GM19395 (cell line): ENCODE data around the gene ZNF836.

ENCODE experiments used
- ATAC-seq: cut with Tn5 transposase; IDR thresholded peaks from one replicate; pipeline ENCODE4 v1.9.1; 2021; ENCODE audit warnings: mild to moderate bottlenecking, moderate library complexity; ENCODE audit not compliant: unreplicated experiment

ZNF836 gene

DNA sequence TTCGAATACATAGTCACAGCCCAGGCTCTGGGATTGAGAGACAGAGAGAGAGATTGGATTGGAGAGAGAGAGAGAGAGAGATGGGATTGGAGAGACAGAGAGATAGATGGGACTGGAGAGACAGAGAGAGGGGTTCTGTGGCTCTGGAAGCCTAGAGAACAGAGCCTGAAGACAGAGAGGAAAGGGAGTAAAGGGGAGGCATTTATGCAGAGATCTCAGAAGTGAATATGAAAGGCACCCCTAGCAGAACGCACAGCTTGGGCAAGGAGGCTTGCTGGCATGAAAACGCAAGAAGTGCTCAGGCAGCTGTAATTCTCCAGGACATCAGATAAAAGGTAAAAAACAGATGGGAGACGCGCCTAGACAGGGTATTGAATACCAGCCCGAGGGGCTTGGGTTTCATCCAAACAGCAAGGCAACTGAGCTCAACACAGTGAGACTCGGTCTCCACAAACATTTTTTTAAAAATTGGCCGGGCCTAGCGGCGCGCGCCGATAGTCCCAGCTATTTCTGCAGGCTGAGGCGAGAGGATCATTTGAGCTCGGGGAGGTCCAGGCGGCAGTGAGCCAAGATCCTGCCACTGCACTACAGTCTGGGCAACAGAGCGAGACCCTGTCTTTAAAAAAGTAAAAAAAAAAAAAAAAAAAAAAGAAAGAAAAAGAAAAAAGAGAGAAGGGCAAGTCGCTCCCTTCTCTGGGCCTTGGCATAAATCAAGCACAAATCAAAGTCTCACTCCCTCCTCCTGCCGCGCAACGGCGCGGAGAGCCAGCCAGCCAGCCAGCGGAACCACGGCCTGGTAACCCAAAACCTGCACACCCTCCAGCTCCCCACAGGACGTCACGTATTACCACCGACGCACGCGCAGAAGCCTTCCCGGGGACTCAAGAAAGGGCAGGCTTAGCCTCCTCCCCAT is 17.7 kb upstream of the ZNF836 start:
- peak; percentile 8 for ATAC-seq

DNA sequence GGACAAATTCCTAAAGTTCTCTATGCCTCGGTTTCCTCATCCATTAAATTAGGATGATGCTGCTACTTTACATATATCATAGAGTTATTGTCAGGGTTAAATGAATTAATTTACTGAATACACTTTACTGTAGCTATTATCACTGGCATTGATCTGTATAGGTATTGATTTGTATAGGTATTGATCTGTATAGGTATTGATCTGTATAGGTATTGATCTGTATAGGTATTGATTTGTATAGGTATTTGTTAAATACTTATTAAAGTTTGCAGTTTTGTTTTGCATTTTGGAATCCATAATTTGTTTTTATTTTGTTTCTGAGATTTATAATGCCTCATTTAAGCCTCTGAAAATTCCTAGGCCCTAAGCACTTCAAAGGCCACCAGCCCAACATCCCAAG is 16.0 kb upstream of the ZNF836 start:
- no peak for ATAC-seq

DNA sequence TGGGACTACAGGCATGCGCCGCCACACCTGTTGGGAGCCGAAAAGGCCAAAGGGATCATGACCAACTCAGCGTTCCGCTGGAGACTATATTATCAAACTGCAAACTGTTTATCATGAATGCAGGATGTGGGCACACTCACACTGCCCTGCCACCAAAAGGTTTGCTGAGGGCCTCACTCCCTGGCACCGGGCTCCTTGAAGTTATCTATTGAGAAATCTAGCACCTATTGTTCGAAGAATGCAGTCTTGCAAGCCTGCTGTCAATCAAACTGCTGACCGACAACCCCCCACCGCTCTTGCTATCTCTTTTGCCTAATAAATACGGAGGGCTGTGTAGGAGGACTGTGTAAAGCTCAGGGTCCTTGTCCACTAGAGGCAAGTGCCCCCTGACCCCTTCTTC is 5.2 kb upstream of the ZNF836 start:
- ATAC-seq, result no peak

GRCh38 chr19:52172347-52172746 is 926 bp upstream of the ZNF836 start:
- ATAC-seq, result no peak

GRCh38 chr19:52170863-52171320 is 529 bp downstream of the ZNF836 start:
- peak; percentile 14 for ATAC-seq

DNA sequence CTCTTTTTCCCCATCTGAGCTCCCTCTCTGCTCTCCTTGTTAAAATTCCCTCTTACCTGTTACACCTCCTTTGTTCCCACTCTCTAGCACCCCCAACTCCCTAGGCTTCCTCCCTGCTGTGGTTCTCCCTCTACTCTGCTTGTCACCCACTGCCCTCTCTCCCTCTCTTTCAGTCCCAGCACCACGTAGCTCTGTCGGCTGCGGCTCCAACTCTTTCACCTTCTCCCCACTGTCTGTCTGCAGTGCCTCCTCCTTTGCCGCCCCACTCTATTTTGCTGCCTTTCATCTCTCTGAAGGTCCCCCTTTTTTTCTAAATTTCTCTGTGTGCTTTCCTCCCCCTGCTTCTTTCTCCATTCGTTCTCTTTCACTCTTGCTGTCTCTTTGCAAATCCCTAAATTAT is 1.1 kb downstream of the ZNF836 start:
- ATAC-seq, result no peak

DNA sequence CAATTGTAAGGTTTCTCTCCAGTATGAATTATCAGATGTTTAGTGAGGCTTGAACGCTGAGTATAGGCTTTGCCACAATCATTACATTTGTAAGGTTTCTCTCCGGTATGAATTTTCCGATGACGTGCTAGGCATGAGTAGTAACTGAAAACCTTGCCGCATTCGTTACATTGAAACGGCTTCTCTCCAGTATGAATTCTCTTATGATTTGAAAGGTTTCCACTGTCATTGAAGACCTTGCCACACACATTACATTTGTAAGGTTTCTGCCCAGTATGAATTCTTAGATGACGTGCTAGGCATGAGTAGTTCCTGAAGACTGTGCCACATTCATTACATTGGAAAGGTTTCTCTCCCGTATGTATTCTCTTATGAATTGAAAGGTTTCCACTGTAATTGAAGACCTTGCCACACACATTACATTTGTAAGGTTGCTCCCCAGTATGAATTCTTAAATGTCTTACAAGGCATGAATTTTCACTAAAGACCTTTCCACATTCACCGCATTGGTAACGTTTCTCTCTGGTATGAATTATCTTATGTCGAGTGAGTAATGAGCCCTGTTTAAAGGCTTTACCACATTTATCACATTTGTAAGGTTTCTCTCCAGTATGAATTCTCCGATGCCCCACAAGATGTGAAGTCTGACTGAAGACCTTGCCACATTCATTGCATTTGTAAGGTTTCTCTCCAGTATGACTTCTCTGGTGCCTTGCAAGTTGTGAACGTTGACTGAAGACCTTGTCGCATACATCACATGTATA is 15.6 kb downstream of the ZNF836 start:
- ATAC-seq, result no peak

GRCh38 chr19:52148256-52148655 is 23.2 kb downstream of the ZNF836 start:
- no peak for ATAC-seq

DNA sequence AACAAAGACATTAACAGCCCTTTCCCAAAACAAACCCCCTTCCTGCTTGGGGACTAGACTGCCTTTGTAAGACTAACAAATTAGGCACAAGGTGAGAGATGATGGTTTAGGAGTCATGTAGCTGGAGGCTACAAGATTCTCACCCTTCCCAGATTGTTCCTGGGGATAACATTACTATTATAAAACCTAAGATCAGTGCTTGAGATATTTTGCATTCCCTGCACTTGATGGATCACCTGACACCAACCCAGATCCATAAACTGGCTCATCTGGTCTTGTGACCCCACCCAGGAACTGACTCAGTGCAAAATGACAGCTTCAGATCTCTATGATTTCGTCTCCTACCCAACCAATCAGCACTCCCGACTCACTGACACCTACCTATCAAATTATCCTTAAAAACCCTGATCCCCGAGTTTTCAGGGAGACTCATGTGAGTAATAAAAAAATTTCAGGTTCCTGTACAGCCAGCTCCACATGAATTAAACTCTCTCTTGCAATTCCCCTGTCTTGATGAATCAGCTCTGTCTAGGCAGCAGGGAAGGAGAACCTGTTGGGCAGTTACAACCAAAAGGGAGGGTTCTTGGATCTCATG is 29.3 kb downstream of the ZNF836 start:
- no peak for ATAC-seq

DNA sequence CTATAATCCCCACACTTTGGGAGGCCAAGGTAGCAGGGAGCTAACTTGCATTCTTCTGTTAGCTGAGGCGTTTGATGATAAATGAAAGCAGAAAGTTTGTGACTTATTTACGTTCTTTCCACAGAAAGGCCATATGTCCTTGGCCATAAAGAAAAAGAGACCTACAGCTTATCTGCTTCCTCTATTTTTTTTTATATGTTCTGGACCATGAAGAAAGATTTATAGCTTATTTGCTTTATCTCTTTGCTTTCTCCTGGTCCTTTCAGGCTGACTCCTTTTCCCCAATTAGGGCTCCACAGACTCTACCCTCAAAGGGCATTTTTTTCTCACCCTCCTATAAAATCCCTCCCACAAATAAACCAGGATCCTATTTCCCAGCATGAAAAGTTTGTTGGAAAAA is 30.2 kb downstream of the ZNF836 start:
- no peak for ATAC-seq

GRCh38 chr19:52140032-52140710 is 31.2 kb downstream of the ZNF836 start:
- no peak for ATAC-seq

DNA sequence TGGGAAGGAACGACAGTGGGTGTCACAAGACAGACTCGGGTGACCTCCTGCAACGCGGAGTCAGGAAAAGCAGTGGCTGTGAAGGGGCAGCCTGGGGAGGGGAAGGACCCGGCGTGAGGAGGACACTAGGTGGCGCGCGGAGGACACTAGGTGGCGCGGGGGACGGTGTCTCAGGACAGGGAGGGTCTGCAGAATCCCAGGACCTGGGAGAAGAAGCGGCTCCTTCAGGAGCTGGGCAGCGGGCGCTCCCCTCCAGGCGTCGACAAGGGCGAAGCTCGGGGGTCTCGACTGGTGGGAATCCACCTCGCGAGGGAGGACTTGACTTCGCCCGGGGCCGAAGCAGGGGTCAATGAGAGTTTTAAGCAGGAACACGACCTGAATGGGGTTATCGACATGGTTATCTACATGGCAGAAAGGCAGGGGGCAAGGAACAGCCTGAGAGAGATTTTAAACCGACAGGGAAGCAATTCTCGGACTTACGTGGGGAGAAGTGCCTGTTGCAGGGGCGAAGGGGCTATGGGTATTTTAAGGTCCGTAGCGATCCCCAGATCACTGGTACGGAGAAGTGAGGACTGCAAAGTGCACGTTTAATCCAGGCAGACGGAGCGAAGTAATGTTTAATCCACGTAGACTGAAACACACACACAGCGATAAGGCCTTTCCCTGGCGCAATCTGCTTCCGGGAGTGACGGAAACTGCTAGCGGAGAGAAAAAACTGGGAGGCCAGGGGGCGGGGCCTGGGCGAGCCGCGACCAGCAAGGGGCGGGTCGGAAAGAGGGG is 32.0 kb downstream of the ZNF836 start, which contains the start of gene ZNF616:
Gene ZNF616 (minus strand): TSS at position 687 of the 780 bp plus-strand sequence. CDS start 9,426 bp downstream, outside the sequence.
- ATAC-seq, result peak; percentile 81

DNA sequence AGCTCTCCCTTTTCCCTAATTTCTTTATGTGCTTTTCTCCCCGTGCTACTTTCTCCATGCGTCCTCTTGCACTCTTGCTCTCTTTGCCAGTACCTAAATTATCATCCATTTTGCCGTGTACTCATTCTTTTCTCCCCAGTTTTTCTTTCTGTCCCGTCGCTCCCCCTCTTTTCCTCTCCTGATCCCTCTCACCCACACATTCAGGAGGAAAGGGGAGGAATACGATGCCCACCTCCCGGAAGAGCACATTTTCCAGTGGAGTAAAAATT is 32.5 kb downstream of the ZNF836 start:
- ATAC-seq, result no peak

GRCh38 chr19:52138278-52138982 is 33.0 kb downstream of the ZNF836 start:
- ATAC-seq, result no peak

DNA sequence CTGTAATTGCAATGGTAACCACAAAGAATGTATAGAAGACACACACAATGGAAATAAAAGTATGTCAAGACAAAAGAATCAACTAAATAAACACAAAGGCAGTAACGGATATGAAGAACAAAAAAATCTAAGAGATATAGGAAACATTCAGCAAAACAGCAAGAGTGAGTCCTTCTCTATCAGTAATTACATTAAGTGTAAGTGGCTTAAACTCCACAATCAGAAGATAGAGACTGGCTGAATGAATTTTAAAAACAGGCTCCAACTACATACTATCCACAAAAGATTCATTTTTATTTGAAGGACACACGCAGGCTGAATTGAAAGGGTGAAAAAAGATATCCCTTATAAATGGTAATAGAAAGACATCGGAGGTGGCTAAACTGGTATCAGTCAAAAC is 51.1 kb downstream of the ZNF836 start:
- ATAC-seq, result no peak

DNA sequence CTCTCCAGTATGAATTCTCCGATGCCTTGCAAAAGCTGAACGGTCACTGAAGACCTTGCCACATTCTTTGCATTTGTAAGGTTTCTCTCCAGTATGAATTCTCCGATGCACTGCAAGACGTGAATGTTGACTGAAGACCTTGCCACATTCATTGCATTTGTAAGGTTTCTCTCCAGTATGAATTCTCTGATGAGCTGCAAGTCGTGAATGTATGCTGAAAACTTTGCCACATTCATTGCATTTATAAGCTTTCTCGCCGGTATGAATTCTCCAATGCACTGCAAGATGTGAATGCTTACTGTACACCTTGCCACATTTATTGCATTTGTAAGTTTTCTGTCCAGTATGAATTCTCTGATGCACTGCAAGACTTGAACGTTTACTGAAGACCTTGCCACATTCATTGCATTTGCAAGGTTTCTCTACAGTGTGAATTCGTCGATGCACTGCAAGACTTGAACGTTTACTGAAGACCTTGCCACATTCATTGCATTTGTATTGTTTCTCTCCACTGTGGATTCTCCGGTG is 55.8 kb downstream of the ZNF836 start:
- no peak for ATAC-seq

GRCh38 chr19:52114691-52115090 is 56.7 kb downstream of the ZNF836 start:
- ATAC-seq, result no peak

GRCh38 chr19:52112624-52113023 is 58.8 kb downstream of the ZNF836 start:
- no peak for ATAC-seq

GRCh38 chr19:52110780-52111179 is 60.6 kb downstream of the ZNF836 start:
- no peak for ATAC-seq
